ENCODE results near the gene NUDC.
A peak's percentile ranks its signal among the peaks of the same experiment; 100 is the strongest.
"Not testable (repeated sequence)": the region's sequence is repeated elsewhere in the genome, so short reads cannot be mapped to it uniquely, and the experiment has no call there.

Gene NUDC

DNA sequence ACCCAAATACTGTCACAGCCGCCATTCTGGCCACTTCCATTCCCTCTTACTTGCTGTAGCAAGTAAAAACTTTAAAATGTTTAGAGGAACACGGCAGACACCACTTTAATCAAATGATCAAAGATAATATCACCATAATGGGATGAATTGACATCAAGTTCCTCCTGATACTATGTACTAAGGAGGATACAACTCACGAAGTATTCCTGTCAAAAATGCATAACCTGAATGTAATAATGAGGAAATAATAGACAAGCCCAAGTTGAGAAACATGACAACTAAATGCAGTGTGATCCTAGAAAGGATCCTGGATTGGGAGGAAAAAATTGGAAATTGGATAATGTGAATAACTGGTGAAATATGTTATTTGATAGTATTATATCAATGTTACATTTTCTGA is 34.8 kb downstream of the NUDC start:
- no peak for FAIRE-seq

DNA sequence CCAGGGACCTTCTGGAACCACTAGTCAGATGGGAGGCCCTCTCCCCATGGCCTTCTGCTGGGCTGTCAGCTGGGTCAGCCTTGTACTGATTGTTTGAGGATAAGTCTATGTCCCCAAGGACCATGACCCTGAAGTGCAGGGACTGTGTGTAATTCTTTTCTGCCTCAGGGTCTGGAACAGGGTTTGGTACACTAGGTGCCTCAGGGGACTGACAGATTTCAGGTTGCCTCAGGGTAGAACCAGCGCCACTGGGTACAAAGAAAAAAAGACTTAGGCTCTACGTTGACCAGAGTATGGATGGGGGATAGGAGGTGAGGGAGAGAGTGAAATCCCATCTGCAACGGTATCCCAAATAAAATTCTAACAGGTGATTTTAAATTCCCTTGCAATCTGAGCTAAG is 35.8 kb downstream of the NUDC start:
- FAIRE-seq, result no peak

DNA sequence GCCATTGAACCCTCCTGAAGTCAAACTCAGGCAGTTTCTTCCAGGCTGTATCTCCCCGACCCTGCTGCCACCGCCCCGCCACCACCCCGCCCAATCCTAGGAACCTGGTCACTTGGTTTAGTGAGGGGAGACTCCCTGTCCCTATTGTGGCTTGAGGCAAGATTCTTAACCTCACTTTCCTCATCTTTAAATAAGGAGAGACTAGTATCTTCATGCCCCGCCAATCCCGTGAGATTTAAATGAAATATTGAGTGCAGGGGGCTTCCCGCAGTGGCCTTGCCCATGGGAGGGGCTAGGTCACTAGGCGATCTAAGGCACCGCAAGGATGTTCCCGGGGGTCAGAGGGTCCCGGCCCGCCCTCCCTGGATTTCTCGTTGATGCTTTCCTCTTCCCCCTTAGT is 37.7 kb downstream of the NUDC start:
- FAIRE-seq, result no peak

DNA sequence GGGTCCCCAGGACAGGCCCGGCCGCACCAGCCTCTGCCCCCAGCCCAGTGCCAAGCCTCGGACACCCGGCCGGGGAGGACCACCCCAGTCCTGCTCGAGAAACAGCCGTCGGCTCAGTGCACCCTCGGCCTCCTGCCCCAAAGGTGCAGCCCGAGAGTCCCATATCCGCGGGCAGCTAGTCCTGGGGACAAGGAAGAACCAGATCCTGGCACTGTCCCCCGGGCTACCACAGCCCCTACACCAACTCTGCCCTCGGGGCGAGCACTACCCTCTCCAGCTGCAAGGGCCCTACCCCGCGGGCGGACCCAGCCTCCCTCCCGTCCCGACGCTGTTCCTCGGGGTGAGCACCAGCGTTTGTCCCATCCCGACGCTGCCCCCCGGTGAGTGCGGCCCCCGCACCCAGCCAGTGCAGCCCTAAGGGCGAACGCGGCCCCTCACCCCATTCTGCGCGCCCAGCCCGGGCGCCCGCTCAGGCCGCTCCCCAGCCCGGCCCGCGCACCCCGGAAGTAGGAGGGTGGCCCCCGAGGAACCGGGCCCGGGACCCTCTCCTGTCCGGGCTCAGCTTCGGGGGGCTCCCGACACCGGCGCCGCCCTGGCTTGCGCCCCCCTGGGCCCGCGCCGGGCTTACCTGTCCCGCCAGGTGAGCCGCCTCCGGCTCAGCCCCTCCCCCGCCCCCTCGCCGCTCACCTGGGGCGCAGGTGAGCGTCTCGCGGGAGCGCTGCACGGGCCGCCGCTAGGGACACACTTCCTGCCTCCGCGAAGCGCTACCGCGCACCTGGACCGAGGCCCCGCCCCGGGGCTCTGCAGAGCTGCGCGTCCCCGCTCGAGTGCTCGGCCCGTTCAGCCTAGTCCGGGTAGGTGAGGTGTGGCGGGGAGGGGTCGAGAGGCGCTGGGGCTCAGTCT is 38.4 kb downstream of the NUDC start, which contains the start of gene KDF1:
TSS of gene KDF1 (minus strand) at position 747 of the 903 bp plus-strand sequence. CDS start 8,088 bp downstream, outside the sequence.
- FAIRE-seq, result no peak

DNA sequence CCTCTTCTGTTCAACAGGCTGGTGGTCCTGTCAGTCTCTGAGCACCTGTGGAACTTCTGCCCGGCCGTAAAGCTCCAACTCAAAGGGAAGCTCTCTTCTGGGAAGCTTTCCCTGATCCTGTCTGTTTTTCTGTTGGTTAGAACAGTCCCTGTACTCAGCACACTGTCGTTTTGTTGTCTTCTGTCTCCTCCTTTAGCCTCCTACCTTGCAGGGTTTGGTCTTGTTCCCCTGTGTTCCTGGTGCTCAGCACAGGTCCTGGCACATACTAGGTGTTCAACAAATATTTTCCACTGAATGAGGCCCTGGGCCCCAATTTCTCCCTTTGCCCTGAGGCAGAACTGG is 39.1 kb downstream of the NUDC start:
- FAIRE-seq, result no peak

DNA sequence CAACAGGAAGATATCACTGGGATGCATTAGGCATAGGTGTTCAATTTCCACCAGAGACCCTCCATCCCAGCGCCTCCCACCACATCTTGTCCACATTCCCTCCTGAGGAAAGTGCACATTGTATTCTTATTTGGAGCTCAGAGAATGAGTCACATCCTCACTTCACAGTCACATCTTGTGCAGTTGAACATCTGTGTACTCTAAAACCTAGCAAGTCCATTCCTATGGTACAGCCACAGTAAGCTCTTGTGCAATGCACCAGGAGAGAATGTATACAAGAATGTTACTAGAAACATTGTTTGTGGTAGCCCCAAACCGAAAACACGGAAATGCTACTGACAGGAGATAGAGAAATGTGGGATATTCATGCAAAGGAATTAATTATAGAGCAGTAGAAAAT is 40.3 kb downstream of the NUDC start:
- FAIRE-seq, result no peak

DNA sequence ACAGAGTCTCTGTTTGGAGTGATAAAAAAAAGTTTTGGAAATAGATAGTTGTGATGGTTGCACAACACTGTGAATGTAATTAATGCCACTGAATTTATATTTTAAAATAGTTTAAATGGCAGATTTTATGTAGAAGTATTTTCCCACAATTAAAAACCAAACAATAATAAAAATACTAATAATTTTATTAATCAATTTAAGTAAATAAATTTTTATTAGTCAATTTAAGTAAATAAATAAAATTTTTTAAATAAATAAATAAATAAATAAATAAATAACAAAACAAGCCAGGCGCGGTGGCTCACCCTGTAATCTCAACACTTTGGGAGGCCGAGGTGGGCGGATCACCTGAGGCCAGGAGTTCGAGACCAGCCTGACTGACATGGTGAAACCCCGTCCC is 43.7 kb downstream of the NUDC start:
- FAIRE-seq, result peak; percentile 63

DNA sequence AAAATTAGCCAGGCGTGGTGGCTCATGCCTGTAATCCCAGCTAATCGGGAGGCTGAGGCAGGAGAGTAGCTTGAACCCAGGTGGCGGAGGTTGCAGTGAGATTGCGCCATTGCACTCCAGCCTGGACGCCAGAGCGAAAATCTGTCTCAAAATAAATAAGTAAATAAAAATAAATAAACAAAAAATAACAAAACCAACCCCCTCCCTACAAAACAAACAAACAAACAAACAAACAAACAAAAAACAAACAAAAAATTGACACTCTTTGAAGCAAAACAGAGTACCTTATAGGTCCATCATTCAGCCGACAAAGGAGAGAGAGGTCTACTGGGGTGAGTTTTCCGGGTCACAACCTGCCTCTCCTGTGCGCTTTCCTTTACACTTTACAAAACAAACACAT is 44.1 kb downstream of the NUDC start:
- no peak for FAIRE-seq

DNA sequence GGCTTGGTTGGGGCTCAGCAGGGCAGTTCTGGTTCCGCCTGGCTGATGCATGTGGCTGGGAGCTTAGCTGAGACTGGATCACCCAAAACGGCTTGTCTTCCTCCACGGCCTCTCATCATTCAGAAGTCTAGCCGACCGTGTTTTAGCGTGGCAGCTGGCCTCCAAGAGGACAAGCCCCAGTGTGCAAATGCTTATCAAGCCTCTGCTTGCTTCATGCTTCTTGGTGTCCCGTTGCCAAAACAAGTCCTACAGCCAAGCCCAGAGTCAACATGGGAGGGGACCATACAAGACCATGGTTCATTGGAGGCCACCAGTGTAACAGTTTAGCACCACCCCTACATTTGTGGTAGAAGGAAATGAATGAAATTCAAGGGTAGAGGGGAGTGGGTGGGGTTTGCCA is 49.3 kb downstream of the NUDC start:
- no peak for FAIRE-seq

DNA sequence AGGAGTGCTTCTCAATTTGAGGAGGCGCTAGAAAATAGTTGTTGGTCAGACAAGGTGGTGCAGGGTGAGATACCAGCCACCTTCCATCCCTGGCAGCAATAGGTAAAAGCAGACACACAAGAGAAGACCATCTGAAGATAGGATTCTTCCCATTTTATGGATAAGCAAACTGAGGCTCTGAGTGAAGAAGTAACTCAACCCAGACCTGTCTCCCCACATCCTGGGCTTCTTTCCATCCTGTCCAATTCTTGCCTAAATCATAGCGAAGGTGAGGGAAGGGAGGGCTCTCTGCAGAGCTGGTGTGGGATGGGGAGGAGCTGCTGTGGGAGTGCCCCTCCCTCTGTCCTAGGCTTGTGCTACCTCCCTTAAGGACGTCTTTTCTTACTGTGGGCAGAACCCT is 50.0 kb downstream of the NUDC start:
- no peak for FAIRE-seq

DNA sequence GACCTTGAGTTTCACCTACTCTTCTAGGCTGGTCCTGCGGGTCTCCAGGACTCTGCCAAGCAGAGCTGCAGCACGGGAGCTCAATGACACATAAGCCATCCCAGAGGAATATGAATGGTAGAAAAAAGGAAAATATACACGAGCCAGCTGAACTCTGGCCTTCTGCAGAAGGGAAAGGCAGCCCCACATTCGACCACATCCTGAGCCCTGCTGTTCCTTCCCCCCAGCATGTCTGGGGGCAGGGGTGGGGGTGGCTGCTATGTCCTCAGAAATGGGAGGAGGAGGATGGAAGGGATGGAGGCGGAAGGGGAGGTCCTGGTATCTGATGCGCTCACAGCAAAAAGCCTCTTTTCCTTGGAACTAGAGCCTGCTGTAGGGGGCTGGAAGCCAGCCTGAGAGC is 50.8 kb downstream of the NUDC start:
- no peak for FAIRE-seq

DNA sequence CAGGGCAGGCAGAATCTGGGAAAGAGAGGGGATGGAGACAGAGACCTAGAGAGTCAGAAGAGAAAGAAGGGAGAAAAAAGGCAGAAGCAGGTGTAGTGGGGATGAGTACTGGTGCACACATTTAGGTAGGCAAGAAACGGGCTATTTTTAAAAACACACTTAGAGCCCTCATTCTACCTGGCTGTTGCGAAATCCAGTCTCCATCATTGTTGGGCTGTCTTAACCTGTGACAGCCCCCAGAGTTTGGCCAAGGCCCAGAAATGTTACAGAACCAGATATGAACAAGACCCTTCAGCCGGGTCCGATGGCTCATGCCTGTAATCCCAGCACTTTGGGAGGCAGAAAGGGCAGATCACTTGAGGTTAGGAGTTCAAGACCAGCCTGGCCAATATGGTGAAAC is 51.3 kb downstream of the NUDC start:
- no peak for FAIRE-seq

DNA sequence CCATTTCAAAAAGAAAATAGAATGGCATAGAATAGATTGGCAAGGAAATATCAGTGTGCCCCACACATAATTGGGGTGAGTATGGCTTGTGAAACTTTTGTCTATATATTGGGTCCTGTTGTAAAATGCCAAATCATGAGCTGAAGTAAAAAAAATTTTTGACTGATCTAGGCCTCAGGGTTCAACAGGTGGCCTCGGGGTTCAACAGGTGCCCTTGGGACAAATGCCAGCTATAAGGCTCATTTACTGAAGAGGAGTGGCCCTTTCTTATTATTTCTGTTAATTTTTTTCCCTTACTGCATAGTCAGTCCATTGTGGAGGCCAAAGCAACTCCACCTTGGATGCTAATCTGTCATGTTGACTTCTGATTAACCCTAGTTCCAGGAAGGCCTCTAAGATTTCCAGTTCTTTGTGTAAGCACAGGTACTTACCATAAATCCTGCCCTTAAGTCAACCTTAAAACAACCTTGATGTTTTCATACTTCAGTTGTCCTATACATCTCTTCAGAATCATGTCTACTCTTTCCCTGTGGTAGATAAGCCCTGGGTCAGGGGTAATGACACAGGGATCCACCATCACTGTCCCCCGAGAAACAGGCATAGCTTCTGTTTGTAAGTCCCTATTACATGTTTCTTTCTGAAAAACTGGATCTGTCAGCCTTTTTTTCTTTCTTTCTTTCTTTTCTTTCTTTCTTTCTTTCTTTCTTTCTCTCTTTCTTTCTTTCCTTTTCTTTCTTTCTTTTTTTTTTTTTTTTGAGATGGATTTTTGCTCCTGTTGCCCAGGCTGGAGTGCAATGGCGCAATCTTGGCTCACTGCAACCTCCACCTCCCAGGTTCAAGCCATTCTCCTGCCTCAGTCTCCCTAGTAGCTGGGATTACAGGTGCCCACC is 55.3 kb downstream of the NUDC start:
- no peak for FAIRE-seq

DNA sequence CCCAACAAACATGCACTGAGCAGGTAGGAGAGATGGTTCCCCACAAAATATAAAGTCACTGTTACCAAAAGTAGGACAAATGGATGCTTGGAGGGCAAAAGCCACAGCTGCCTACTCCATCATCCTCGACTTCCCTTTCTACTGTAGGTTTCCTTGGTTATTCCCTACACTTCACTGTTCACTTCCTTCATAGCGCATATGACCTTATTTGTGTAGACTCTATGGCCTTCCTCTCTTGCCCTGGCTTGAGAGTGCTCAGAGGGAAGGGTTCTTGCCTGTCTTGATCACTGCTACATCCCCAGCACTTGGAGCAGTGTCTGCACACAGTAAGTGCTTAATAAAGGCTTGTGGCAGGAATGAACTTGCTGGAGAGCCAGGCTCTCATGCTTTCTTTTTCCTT is 57.4 kb downstream of the NUDC start:
- FAIRE-seq, result no peak

DNA sequence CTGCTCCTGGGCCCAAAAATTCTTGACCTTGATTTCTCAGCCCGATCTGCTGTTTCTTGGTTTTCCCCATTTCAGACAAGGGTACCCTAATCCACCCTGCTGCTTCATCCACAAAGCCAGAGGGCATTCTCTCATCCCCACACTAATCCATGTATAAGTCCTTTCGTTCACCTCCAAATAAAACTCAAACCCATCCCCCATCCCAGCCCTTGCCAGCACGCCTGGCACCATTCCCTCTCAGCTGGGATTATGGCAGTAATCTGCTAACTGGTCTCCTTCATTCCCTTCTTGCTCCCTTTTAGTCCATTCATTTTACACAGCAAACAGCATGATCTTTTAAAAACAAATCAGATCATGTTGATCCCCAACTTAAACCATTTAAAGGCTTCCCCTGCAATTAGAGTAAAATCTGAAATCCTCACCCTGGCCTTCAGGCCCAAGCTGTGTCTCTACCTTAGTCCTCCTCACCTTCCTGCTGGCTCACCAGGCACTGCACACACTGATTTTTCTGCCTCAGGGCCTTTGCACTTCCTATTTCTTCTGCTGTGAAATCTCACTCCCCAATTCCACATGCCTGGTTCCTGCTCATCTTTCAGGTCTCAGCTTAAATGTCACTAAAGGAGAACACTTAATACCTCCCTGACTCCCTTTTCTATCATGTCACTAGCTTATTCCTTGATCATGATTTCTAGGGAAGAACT is 59.8 kb downstream of the NUDC start:
- no peak for FAIRE-seq

DNA sequence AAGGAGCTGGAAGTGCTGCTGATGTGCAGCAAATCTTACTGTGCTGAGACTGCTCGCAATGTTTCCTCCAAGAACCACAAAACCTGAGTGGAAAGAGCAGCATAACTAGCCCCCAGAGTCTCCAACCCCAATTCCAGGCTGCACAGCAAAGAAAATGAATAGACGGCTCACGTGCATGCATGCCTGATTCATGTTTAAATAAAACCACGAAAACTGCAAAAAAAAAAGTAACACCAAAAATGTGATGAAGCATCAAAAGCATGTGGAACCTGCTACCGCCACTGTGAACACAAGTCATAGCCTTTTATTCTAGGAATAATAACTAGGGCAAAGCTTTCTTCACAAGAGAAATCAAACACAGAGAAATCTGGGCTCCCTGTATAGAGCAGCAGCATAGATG is 62.3 kb downstream of the NUDC start:
- no peak for FAIRE-seq

DNA sequence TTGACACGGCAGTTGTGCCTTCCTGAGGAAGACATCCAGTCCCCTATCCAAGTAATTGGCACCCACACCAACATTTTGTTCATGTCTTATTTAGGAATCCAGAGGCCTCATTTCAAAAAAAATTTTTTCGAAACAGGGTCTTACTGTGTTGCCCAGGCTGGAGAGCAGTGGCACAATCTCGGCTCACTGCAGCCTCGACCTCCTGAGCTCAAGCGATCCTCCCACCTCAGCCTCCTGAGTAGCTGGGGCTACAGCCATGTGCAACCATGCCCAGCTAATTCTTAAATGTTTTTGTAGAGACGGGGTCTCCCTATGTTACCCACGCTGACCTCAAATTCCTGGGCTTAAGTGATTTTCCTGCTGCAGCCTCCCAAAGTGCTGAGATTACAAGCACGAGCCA is 62.7 kb downstream of the NUDC start:
- FAIRE-seq, result no peak

DNA sequence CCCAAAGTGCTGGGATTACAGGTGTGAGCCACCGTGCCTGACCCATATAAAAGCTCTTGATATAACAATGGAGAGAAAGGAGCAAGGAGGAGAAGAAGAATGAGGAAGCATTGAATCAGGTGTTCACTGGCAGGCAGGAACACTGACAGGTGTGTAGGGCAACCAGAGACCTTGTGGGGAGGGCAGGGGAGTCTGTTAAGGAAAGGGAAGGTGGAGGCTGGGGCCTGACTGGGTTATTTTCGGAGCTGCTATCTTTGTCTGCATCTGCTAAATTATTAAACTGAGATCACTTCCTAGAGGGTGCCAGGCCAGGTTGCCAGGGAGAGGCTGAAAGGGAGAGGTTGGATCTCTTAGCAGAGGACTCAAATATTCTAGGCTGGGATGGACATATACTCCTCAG is 65.1 kb downstream of the NUDC start:
- no peak for FAIRE-seq

DNA sequence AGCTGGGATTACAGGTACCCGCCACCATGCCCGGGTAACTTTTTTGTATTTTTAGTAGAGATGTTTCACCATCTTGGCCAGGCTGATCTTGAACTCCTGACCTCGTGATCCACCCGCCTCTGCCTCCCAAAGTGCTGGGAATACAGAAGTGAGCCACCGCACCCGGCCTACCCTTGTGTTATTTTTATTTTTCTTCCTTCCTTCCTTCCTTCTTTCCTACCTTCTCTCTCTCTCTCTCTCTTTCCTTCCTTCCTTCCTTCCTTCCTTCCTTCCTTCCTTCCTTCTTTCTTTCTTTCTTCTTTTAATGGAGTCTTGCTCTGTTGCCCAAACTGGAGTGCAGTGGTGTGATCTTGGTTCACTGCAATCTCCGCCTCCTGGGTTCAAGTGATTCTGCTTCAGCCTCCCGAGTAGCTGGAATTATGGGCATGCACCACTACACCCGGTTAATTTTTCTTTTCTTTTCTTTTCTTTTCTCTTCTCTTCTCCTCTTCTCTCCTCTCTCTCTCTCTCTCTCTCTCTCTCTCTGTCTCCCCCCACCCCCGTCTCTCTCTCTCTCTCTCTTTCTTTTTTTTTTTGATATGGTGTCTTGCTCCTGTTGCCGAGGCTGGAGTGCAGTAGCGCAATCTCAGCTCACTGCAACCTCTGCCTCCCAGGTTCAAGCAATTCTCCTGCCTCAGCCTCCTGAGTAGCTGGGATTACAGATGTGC is 68.0 kb downstream of the NUDC start:
- FAIRE-seq, result not testable (repeated sequence)

DNA sequence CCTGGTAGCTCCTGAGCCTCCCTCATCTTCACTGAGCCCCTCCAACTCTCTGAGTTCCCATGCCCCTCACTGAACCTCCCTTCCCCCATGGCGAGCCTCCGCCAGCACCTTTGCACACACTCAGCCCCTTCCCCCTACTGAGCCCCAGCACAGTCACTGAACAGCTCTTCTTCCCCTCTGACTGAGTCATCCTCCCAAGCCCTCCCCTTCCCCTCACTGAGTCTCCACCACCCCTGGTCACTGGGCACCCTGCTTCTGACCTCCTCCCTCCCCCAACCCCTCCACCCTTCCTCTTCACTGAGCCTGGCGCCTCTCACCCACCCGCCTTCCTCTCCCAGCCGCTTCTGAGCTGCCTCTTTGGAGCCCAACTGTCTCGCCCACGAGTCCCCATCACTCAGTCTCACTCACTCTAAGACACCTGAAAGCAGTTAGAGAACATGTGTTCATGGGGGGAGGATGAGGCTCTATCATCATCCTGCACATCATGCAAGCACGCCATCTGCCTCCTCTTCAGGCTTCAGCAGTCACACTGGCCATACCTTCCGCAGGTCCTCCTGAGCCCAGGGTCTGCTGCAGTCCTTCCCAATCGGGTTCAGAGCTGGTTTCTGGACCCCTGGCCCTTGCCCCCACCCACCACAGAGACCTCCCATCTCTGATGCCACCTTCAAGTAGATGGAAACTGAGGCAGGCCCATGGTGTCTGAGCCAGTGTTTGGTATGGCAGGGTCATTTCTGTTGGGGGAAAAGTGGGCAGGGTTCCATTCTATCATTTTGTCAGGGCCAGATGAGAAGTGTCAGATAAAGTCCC is 70.0 kb downstream of the NUDC start:
- FAIRE-seq, result no peak

DNA sequence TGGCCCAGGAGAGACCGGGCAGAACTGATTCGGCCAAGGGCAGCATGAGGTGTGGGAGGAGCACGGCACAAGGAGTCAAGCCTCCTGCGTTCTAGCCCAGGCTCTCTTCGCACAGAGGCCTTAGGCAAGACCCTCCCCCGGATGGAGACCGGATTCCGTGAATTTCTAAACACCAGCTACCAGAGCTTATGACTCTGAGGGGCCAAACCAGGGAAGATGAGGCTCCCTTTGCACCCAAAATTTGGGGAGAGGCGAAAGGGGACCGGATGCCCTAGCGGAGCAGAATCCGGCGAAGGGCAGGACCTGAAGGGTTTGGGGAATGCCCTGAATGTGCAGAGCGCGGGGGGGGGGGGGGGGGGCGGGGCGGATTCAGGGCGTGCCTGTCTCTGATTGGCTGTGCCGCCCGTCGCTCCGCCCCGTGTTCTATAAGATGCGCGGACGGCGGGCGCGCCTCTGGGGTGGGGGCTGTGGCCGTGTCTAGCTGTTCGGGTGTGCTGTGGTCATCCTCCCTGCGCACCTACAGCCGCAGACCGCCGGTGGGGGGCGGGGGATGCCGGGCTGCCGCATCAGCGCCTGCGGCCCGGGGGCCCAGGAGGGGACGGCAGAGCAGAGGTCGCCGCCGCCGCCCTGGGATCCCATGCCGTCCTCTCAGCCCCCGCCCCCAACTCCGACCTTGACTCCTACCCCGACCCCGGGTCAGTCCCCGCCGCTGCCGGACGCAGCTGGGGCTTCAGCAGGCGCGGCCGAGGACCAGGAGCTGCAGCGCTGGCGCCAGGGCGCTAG is 71.9 kb downstream of the NUDC start, which contains the start of gene TRNP1:
TSS of gene TRNP1 (plus strand) at position 456 of the 783 bp plus-strand sequence. CDS start at position 551, 95 bp downstream.
- FAIRE-seq, result no peak

Measured in G401.6 (cell line).